GM18951 (cell line): Measurements from ENCODE around the gene SLC6A9.

Experiments used
- POLR2A ChIP-seq: IDR thresholded peaks from 4 replicates; pipeline ENCODE4 v1.6.1; 2011; ENCODE audit warnings: mild to moderate bottlenecking; ENCODE audit not compliant: insufficient read length, insufficient read depth; ENCODE audit errors: extremely low read depth
- in situ Hi-C: fragments of 300-500 bp; cut with MboI; formaldehyde crosslinking; loops from one replicate; pipeline ENCODE4 v1.12.0; 2022; ENCODE audit warnings: low sequenced_read_pairs, mixed read lengths, inconsistent platforms; ENCODE audit not compliant: unreplicated experiment

The SLC6A9 gene

GRCh38 chr1:43969416-43969745 is 61.9 kb downstream of the SLC6A9 start:
- in situ Hi-C loops, result no loop called here
- no peak for TF ChIP-seq POLR2A

DNA sequence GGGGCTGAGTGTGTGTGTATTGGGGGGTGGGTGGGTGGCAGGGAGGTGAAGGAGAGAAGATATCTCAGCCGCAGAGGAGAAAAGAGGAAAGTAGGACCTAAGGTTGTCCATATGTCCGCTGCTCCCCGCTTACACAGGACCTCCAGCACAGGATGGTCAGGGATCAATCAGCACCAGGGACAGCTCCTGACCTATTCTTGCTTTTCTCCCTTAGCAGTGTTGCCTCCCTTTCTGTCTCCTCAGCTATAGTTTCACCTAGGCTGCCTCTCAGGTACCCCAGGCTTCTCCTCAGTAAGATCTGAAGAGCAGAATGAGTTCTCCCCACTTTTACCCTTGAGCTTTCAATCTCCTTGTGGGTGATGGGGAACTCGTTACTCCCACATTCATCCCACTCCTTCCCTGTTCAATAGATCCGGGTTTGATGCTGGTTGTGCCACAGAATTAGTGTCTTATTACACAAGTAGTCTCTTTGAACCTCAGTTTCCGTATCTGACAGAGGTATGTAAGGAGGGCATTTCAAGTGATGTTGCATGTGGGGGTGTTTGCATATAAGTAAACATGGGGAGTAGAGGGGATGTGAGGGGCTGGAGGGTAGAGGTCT is 62.8 kb downstream of the SLC6A9 start:
- TF ChIP-seq POLR2A, result no peak
- in situ Hi-C loops, result no loop called here

- in situ Hi-C loops, result no loop called here
- TF ChIP-seq POLR2A, result no peak
Observed at GRCh38 chr1:43965316-43965715, 65.9 kb downstream of the SLC6A9 start.

DNA sequence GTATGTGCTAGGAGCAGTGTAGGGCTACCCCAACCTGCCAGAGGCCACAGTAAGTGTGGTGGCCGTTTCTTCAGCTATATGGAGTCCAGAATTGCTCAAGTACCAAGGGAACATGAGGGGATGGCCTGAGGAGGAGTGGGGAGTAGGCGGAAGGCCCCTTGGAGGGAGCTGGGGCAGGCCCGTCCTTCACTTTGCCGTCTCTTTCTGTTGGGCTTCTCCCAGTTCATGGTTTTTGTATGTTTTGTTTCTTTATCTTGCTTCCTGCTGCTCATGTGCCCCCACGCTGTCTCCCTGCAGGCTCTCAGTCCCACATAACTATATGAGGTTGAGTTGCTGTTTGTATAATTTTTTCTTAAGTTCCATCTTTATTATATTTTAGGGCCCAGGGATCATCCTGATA is 67.4 kb downstream of the SLC6A9 start:
- in situ Hi-C loops, result no loop called here
- no peak for TF ChIP-seq POLR2A

GRCh38 chr1:43963006-43963405 is 68.3 kb downstream of the SLC6A9 start:
- in situ Hi-C loops, result no loop called here
- no peak for TF ChIP-seq POLR2A

DNA sequence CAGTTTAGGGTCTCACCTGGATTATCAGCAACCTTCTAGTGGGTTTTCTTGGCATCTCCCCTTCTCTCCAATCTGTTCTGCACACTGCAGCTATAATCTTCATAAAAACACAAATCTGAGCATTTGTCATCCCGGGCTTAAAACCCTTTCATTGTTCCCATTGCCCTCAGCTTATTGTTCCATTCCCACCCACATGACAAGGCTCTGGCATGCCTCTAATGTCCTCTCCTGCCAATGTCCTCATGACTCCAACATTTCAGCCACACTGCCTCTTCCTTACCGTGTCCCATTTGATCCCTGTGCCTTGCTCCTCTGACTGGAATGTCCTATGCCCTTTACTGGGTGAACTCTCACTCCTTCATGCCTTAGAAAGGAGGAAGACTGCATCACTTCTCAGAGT is 68.9 kb downstream of the SLC6A9 start:
- no peak for TF ChIP-seq POLR2A
- in situ Hi-C loops, result no loop called here

DNA sequence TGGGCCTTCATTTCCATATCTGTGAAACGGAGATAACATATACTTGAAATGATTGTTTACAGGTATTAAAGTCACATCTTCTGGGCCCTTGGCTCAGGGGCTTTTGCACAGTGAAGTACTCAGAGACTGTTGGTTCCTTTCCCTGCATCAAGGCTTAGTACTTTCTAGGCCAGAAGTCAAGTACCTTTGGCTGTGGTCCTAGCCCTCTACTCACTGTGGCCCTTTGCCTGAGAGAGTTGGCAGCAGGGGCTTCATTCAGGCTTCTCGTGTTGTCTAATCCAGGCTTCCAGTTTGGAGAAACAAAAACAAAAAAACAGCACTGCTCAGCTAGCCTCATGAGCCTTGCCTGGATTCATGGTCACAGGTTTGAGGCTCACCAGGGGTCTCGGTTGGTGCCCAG is 69.6 kb downstream of the SLC6A9 start:
- TF ChIP-seq POLR2A, result no peak
- in situ Hi-C loops, result no loop called here

- in situ Hi-C loops, result no loop called here
- TF ChIP-seq POLR2A, result no peak
Observed at GRCh38 chr1:43960798-43961197, 70.5 kb downstream of the SLC6A9 start.

DNA sequence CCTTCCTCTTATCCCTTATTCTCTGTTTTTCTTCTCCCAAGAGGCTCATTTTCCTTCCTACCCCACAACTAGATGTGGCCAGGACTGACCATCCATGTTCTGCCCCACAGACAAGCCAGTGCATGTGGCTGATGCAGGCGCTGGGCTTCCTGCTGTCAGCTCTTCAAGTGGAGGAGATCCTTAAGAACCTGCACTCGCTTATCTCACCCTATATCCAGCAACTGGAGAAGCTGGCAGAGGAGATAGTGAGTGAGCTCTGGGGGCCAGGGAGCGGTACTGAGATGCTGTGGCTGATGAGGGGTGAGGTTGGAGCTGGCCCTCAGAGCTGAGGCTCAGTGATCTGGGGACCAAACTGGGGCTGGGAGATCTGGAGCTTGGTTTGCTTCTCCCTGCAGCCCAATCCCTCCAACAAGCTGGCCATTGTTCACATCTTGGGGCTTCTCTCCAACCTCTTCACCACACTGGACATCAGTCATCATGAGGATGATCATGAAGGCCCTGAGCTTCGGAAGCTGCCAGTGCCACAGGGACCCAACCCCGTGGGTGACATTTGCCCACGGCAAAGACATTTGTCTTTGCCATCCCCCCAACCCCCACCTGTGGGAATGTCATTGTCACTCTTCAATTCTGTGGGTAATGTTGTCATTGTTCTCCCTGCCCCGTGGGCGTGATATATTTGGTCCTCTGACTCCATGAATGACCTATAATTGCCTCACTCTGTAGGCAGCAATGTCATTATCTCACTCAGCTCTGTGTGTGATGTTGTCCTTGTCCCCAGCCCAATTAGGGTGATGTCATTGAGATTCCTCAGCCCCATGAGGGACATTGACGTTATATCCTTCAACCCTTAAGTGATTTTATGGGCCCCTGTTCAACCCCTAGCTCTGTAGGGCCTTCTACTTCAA is 72.7 kb downstream of the SLC6A9 start:
- no peak for TF ChIP-seq POLR2A
- in situ Hi-C loops, result no loop called here

DNA sequence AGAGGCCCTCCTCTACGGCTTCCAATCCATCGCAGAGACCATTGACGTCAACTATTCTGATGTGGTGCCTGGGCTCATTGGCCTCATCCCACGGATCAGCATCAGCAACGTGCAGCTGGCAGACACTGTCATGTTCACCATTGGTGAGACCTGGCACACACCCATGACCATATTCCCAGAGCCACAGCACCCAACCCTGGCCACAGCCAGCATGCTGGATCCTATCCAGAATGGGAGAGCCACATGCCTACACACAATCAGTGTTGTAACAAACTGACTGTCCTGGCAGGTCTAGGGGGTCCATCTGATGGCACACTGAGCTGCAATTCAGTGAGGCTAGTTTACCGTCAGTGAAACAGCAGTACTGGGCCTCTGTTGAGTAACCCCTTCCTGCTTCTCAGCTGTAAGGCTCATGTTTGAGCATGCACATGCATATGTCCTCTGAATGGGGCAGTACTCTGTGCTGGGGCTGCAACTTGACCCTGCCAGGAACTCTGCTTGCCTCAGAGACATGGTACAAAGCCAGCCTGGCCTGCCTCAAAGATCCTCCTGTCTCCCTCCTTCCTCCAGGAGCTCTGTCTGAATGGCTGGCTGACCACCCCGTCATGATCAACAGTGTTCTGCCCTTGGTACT is 73.7 kb downstream of the SLC6A9 start:
- TF ChIP-seq POLR2A, result no peak
- in situ Hi-C loops, result no loop called here

GRCh38 chr1:43956234-43956633 is 75.0 kb downstream of the SLC6A9 start:
- TF ChIP-seq POLR2A, result no peak
- in situ Hi-C loops, result no loop called here

DNA sequence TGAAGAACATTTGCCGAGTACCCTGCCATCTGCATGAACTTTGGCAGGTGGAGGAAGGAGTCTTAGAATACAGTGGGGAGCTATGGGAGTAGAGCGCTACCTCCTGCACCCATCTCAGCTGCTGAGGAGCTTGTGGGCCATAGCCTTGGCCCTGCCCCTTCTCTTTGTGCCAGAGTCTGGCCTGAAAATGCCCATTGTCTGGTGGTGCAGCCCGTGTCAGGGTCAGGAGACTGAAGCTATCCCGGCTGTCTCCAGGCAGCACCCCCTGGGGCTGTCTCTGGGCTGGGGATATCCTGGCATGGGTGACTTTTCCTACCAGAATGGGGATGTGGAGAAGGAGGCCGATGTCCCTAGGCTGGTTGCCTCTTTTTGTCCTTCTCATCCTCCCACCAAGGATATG is 77.2 kb downstream of the SLC6A9 start:
- no peak for TF ChIP-seq POLR2A
- in situ Hi-C loops, result no loop called here

- no peak for TF ChIP-seq POLR2A
- in situ Hi-C loops, result no loop called here
Observed at GRCh38 chr1:43953361-43953760, 77.9 kb downstream of the SLC6A9 start.
